HG03066 (cell line): ENCODE data around the gene DENND2A.
A peak's percentile ranks its signal among the peaks of the same experiment; 100 is the strongest.
"Not testable (repeated sequence)": the region's sequence is repeated elsewhere in the genome, so short reads cannot be mapped to it uniquely, and the experiment has no call there.

ENCODE experiments used
- ATAC-seq: cut with Tn5 transposase; IDR thresholded peaks from one replicate; pipeline ENCODE4 v1.9.1; 2021; ENCODE audit warnings: low read depth; ENCODE audit not compliant: unreplicated experiment

DENND2A gene

DNA sequence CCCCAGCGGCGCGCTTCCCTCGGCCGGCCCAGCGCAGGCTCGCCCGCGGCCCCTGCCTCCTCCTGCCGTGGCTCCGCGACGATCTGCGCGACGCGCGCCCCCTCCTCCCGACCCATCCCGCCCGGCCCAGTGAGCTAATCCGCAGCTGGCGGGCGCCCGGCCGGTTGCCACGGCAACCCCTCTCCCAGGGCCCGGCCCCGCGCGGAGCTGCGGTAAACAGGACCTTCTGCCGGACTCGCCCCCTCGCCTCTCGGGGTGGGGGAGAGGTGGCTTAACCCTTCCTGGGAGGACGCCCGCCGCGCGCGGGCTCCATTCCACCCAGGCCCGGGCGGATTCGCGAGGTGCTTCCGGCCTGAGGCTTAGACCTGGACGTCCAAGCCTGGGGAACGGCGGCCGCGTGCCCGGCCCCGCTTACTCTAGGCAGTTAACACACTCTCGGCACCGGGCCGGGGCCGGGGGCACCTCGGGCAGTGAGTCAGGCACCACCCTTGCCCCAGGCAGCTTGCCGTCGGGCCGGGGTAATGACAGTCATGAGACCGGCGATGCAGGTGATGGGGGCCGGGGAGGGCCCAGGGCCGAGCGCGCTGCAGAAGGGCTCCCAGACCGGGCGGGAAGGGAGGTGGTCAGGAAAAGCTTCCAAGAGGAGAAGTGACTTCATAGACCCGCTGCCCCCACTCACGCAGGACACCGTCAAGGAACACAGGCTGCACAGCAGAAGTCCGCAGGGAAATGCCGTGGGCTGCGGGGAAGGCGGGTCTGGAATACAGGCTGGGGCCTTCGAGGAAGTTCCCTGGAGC lies at the start of gene DENND2A:
DENND2A (minus strand) TSS at position 87 of the 797 bp plus-strand sequence. CDS start 38,416 bp downstream, outside the sequence.
- no peak for ATAC-seq

GRCh38 chr7:140689199-140690152 lies 48.9 kb upstream of the DENND2A start:
- ATAC-seq: no peak

GRCh38 chr7:140688341-140688740 lies 47.7 kb upstream of the DENND2A start:
- ATAC-seq: no peak

- no peak for ATAC-seq
Observed at GRCh38 chr7:140686921-140687320, 46.3 kb upstream of the DENND2A start.

DNA sequence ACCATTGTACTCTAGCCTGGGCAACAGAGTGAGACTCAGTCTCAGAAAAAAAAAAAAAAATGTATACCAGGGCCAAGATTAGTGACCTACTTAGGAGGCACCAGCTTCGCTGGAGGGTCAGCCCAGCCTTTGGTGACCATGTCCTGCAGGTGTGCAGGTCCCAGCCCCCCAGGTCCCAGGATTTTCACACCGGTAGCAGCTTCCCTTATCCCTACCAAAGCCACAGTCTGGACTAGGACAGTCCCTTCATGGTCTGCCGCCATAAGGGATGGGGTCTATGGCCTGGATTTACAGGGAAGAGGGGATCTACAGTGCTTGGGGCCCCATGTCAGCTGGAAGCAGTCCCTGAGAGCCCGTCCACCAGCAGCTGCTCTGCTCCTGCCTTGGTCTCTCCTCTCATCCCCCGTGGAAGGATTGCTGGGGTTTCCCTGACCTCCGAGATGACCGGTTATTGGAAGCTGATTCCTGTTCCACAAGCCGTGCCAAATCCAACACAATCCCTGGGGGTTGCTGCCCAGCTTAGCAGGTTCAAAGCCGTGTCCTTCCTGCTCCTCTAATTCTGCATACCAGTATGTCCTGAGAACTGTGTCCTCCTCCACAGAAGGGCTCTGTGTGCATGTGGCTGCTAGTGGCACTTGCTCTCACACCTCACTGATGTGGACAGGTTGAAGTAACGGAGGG lies 44.9 kb upstream of the DENND2A start:
- no peak for ATAC-seq

- ATAC-seq: no peak
Observed at GRCh38 chr7:140684066-140684950, 43.7 kb upstream of the DENND2A start.

DNA sequence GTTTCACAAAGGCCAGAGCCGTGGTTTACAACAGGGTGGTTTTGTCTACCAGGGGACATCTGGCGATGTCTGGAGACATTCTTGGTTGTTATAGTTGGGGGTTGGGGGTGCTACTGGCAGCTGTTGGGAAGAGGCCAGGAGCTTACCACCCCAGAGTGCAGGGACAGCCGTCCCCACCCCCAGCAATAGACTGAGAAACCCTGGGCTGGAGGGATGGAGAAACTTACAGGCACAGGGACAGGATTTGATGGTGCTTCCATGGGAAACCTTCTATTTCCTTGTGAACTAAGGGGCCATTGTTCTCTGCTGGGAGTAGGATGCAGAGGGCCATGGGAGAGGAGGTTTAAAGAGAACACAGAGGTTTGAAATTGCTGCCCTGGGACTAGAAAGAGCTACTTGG lies 43.0 kb upstream of the DENND2A start:
- ATAC-seq: no peak

- ATAC-seq: no peak
Observed at GRCh38 chr7:140681766-140682165, 41.2 kb upstream of the DENND2A start.

- ATAC-seq: no peak
Observed at GRCh38 chr7:140680886-140681285, 40.3 kb upstream of the DENND2A start.

- no peak for ATAC-seq
Observed at GRCh38 chr7:140679186-140679585, 38.6 kb upstream of the DENND2A start.

DNA sequence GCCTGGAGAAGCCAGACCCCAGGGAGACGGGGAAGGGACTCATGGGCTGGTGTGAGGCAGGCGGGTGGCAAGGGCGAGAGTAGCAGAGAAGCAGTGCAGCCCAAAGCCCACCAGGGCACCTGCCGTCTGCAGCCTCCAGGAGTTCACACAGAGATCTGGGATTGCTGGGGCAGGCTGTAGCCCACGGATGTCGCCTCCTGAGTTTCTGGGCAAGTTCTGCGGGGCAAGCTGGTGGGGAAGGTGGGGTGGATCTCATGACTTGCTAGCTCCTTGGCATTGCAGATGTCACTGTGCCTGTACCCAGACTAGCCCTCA lies 38.2 kb upstream of the DENND2A start:
- no peak for ATAC-seq

- ATAC-seq: no peak
Observed at GRCh38 chr7:140678081-140678815, 37.6 kb upstream of the DENND2A start.

- no peak for ATAC-seq
Observed at GRCh38 chr7:140677496-140677895, 36.9 kb upstream of the DENND2A start.

DNA sequence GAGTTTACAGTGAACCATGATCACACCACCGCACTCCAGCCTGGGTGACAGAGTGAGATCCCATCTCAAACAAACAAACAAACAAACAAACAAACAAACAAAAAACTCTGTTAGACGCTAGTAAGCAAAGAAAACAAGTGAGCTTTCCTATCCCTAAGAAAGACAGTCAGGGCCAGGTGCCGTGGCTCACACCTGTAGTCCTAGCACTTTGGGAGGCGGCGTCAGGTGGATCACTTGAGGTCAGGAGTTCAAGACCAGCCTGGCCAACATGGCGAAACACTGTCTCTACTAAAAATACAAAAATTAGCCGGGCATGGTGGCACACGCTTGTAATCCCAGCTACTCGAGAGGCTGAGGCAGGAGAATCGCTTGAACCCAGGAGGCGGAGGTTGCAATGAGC lies 36.3 kb upstream of the DENND2A start:
- ATAC-seq: not testable (repeated sequence)

DNA sequence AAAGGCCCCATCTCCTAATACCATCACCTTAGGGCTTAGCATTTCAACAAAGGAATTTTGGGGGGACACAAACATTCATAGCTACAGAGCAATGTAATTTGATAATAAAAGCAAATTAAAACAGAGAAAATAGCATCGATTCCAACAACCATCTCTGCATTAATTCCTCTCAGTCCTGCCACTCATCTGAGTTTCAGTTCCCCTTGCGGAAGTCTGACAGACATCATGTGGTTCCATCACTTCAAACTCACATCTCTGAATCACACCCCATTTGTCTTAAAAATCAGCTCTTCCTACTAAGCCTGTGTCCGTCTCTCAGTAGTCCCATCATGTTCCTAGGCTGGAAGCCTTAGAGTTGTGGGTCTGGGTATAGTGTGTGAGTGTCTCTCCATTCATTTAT lies 35.7 kb upstream of the DENND2A start:
- peak; percentile 40 for ATAC-seq

- no peak for ATAC-seq
Observed at GRCh38 chr7:140675726-140676125, 35.1 kb upstream of the DENND2A start.

DNA sequence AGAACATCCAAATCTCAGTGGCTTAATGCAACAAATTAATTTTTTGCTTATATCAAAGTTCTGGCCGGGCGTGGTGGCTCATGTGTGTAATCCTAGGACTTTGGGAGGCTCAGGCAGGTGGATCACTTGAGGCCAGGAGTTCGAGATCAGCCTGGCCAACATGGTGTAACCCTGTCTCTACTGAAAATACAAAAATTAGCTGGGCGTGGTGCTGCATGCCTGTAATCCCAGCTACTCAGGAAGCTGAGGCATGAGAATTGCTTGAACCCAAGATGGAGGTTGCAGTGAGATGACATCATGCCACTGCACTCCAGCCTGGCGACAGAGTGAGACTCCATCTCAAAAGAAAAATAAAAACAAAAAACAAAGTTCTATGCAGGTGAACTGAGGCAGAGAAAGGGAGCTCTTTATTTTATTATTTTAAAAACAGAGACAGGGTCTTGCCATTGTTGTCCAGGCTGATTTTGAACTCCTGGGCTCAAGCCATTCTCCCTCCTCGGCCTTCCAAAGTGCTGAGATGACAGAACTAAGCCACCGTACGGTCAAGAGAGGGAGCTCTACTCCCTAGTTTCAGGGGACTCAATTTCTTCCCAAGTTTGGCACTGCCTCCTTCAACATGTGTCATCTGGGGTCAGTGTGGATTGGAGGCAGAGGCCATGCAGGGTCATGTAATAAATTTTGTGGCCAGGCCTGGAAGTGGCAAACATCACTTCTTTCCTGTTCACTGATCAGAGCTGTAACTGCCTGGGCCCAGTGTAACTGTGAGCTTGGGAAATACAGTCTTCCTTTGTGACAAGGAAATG lies 34.5 kb upstream of the DENND2A start:
- ATAC-seq: no peak

DNA sequence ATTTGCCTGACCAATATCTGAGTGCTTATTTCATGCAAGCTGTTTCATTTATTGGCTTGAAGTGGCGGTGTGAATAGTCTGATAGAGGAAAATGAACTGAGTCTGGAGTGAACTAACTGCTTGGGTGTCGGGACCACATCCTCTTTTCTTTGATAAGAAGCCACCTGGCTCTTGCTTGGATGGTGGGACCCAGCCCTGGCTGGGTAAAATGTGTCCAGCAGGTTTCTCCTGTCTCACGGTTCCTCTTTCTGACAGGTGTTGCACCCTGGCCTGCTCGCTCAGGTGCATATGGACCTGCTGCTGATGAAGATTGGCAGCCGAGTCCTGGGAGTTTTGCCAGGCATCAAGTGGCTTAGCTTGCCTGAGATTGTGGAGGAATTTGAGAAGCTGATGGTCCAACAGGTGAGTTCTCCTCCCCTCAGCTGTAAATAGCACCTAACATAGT lies 33.8 kb upstream of the DENND2A start:
- no peak for ATAC-seq

DNA sequence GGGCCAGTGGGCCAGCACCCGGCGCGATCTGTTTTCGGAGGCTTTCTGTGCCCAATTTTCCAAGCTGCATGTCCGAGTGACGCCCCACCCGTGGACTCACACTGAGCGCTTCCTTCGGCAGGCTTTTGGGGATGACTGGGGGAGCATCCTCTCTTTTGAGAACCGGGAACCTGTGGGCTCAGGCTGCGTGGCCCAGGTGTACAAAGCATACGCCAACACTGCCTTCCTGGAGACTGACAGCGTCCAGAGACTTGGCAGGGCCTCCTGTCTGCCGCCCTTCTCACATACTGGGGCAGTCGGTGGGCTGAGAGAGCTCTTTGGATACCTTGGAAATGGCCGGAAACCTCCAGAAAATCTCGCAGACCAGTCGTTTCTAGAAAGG lies 33.2 kb upstream of the DENND2A start:
- ATAC-seq: no peak
